Measurements from ENCODE around the gene SPATA2L.

Gene SPATA2L

DNA sequence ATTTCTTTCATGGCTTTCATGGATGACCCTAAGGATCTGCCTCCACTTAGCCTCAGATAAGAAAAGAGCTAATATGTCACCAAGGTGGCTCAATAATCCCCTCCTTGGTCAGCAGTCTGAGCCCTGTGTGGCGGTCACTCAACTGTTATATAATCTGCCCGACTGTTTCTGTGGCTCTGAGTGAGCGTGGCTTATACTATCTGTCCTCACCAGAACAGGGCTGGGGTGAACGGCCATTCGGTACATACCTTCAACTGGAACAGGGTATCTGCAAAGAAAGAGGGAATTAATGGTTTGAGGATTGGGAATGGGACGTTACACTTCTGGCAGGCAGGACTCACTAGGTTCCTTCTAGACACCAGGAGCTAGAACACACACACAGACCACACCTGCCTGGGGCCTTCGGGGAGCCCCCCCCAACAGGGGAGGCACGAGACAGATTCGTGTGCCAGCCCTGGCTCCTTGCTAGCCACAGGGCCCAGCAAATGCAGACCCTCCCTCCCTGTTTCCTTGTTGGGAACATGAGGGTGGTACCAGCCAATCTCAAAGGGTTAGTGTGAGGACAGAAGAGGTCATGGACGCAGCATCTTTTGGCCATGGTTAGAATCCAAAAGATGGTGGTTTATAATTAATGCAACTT, 47.7 kb downstream of the SPATA2L start:
- no peak for DNase-seq

DNA sequence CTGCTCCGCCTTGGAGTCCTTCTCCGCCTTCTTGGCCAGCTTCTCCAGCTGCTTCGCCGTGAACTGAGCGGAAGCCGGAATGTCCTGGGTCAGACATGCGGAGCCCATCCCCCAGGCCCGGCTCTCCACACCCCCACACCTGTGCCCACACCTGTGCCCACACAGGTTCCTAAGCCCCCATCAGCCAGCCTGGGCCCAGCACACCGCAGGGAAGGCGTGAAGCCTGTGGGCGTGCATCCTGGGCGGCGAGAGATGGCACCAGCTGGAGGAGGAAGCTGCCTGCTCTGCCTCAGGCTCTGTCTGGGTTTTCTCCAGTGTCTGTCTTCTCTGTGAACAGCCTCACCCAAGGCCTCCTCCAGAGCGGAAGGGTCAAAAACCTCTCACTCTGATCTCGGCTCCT, 49.9 kb downstream of the SPATA2L start:
- DNase-seq: no peak

DNA sequence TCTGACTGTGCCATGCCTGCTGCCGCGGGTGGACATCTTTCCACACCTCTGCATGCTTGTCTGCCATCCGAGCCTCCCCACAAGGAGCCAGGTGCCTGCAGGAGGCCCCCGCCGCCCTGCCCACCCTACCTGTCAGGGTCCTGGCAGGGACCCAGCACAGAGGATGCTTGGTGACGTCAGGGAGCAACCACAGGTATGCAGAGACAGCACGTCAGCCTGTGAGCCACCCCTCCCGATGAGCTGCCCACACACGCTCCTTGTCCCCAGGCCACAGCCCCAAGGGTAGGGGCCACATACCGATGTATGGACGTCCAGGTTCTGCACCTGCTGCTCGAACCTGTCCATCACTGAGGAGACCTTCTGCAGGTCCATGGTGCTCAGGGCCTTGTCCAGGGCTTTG, 54.6 kb downstream of the SPATA2L start:
- DNase-seq: no peak
